ENCODE measurements around the gene HSPB9. TPM values are rescaled to one million over a fixed set of nuclear protein-coding genes. Genes with fewer than 3 reads are reported as not detected.
"Not testable (repeated sequence)": the region's sequence is repeated elsewhere in the genome, so short reads cannot be mapped to it uniquely, and the experiment has no call there.

Gene HSPB9
- total RNA-seq, 1 experiment from 2014 or later = not detected

DNA sequence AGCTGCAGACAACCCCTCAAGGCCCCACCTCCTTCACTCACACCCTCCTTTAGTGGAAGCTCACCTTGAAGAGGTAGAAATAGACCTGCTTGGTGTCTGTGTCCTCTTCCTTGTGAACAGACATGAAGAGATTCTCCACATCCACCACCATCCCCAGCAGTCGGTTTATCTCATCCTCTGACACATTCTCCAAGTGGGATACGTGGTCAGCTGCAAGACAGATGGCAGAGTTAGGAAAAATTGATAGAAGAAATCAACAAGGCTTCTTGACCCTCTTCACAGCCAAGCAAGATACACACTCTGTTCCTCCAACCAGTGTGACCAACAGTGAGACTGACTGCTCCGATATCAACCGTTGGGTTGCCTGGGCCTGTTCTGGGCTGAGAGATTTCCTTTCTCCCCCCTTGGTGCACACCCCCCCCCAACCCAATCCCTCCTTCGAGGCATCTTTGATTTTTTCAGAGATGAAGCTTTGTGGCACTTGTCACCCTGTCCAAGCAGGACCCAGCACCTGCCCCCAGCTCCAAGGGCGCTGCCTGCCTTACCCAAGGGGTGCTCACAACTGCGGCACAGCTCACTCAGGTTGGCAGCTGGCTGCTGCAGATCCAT is 2.3 kb upstream of the HSPB9 start:
- no peak for DNase-seq (ENCODE audit: low spot score)

DNA sequence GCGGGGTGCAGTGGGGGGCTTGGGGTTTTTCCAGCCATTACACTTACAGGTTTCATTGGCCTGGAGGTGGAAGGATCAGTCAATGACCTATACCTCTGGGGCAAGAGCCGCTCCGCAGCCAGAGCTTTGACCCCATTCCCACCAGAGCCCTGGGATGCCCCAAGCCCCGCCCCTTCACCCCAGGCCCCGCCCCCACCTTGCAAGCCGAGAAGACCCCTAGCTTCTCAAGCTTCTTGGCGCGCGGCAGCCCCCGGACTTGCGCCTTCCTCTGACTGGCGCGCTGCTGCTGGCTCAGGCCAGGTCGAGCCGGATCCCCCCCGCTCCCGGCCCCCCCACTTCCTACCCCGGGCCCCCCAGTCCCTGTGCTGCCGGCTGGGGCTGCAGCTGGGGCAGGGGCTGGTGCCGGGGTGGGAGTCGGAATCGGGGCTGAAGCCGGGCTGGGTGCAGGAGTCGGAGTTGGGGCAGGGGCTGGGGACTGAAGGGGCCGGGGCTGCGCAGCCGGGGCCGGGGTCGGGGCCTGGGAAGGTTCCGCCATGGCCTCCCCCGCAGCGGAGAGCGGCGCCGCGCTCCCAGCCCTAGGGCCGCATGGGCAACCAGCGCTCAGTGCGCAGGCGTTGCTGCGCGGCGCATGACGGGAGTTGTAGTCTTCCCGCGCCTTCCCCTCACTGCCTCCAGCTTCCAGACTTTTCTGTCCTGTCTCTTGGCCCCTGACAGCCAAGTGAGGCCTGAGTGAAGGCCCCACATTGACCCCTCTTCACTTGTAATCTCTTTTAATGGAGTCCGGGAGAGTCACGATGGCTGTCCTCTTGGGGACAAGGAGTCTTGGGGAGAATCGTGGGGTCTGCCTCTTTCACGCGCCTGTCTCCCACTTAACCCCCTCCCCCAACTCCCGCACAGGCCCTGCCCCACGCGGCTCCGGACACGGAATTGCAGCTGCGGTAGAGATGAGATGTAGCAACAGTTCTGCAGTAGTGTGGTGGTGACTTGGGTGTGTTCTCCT is 1.5 kb upstream of the HSPB9 start, which contains the start of gene KAT2A:
KAT2A (minus strand) TSS at position 598 of the 1,000 bp plus-strand sequence; CDS start at position 535, 63 bp downstream.
- DNase-seq (ENCODE audit: low spot score) = peak; percentile 89

DNA sequence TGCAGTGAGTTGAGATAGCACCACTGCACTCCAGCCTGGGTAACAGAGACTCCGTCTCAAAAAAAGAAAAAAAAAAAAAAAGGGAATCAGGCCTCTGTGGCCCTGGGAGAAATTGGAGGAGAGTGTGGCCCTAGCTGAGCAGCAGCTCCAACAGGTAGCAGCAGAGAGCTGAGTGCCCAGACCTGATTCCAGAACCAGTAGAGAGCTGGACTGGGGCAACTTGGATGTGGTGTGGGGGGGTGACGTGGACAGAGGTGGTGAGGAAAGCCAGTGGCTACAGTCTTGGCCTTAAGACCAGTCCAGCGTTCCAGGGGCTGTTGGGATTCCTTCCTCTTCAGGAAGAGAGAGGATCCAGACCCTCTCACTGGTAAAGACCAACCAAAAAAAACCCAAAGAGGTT is 1.7 kb downstream of the HSPB9 start:
- DNase-seq (ENCODE audit: low spot score) = no peak

DNA sequence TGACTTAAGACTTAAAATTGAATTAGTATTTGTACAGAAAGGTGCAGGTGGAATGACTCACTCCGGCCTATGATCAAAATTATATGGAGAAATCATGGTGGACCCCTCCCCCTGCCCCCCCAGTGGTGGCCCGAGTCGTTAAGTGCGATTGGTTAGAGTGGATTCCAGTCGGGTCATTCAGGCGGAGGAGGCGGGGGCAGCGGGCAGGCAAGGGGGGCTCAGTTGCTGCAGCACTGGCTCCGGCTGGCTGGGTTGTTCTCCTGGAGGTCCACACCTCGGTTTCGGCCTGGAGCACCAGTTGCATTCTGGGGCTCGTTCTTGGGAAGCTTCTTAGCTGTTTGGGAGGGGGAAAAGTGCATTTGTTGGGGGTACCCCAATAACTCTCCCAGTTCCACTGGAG is 3.0 kb downstream of the HSPB9 start:
- no peak for DNase-seq (ENCODE audit: low spot score)

DNA sequence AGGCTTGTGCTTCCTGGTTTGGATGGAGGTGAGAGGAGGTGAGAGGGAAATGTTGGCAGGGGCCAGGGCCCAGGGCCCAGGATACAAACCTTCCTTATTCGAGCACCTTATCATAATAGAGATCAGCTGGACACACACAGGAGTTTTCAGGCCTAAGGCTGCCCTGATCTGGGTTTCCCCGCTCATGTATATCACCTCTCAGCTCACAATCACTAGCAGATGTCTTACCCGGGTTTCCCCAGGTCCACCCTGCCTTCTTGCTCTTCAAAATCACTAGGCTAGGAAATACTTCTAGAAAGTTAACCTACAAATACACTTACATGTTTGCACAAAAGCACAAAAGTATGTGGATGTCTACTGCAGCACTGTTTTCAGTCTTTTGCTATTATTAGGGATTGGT is 4.2 kb downstream of the HSPB9 start:
- DNase-seq (ENCODE audit: low spot score) = no peak

DNA sequence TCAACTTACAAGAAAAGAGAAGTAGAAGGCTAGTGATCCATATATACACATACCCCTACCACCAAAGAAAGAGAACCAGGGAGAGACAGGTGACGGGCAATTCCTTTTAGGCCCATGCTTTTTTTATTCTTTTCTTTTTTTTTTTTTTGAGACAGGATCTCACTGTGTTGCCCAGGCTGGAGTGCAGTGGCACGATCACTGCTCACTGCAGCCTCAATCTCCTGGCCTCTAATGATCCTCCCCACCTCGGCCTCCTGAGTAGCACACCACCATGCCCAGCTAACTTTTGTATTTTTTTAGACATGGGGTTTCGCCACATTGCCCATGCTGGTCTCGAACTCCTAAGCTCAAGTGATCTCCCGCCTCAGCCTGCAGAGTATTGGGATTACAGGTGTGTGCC is 4.8 kb downstream of the HSPB9 start:
- DNase-seq (ENCODE audit: low spot score) = no peak

DNA sequence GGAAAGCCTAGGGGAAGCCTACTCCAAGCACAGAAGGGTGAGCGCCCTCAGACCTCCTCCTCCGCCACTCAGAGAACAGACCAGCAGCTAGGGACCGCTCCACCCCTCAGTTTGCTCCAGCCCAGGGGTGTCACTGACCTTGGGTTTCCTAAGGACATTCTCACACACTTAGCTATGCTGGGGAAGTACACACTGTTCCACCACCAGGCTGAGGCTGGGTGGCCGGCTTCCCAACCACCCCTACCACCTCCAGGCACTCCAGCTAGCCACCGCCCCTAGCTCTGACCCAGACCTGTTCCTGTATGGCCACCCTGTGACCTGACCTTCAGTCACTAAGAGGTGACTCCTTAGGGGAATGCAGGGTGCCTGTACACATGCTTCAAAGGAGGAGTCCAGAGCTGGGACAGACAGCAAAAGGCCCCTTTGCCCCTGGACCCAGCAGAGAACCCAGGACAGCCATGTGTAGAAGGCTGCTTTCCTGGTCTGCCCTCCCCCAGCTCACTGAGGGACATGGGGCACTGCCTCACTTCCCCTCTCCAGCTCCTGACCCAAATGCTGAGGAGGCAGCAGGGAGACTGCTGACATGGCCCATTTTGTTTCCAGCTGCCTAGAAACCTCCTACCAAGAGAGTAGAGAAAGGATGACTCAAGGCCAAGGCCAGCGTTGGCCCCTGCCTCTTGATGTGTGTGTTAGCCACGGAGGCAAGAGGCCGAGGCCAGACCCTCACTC is 6.7 kb downstream of the HSPB9 start:
- no peak for DNase-seq (ENCODE audit: low spot score)

DNA sequence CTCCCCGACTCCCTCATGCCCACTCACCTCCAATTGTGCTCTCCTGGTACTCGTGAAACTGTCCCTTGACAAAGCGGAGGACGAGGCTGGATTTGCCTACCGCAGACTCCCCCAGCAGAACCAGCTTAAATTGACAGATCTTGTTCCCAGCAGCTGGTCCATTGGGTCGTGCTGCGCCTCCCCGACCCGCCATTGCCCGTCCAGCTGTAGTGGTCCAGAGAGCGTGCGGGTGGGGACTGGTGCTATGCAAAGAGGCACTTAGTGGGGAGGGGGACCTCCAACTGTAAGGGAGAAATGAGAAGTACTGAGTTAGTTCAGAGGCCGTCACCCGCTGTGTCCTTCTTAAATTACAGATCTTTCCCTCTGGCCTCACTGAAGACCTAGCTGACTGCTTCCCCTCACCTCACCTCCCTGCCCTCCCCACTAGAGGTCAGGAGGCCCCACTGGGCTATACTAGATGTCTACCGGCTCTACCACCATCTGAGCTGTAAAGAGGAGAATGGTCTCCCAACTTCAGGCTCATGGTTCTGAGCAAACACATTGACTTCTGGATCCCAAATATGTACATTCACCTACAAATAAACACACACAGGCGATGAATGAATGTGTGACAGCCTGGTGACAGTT is 7.8 kb downstream of the HSPB9 start:
- DNase-seq (ENCODE audit: low spot score) = no peak

DNA sequence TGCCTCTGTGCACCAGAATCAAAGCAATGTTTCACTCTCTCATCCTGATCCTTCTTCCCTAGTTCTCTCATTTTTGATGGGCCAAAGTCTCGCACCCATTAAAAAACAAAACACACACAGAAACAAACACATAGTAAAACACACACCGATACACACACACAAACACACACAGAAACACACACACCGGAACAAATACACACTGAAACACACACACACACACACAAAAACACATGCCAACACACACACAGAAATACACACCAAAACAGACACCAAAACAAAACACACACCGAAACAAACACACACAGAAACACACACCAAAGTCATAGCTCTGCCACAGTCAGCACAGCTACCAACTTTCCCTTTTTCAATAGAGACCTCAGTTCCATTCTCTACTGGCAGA is 8.6 kb downstream of the HSPB9 start:
- DNase-seq (ENCODE audit: low spot score) = no peak

DNA sequence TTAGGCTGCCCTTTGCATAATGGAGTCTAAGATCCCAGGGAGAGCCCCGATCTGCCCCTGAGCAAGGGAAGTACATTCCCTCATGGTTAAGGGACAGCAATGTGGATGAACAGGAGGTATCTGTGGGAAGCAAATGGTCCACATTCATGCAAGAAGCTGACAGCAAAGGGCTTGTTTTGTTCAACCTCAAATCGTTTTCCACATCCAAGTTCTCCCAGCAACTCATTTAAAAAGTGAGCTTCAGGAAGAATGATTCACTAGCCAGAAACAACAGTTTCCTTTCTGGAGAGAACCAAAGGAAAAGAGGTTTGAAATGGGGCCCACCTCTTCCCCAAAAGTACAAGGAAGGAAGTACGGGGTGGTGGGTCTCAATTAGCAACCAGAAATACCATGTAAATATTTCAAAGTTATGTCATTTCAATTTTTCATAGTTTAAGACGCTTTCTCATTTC is 9.4 kb downstream of the HSPB9 start:
- DNase-seq (ENCODE audit: low spot score) = no peak

DNA sequence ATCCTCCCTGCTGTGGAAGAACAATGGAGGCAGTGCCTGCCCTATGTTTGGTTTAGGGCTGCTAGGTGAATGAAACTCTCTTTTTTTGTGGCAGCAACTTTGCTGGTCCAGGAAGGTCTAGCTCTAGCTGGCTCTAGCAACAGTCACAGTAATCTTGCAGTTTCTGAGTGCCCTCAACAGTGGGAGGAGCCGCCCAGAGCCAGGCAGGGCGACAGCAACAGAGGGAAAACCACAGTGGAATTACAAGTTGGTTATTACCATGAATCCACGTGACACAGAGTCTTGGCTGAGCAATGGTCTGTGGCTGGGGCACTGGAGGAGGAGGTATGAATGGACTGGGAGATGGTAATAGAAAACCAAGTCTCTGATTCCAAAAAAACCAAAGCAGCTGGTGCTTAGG is 10.3 kb downstream of the HSPB9 start:
- DNase-seq (ENCODE audit: low spot score) = peak; percentile 63

DNA sequence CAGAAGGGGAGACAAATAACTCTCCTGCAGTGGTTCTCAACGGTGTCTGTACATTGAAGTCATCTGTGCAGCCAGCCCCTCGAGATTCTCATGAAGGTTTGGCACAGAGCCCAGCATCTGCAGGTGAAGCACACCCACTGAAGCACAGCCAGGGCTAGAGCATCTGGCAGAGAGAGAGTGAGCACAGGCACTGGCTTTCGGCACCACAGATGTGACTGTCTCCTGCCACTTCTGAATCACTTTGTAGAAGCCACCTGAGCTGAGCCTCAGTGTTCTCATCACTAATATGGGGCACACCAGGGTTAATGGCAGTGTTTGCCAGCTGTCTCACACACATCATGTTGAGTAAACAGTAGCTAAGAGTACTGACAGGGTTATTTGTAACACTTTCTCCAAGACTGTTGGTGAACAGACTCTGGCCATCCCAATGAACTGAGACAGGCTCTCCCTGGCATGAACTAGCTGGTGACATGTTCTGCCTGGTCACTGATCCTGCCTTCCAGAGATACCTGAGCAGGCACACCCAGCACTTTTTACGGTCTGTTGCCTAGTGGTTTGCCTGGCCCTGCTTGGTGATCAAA is 10.9 kb downstream of the HSPB9 start:
- no peak for DNase-seq (ENCODE audit: low spot score)

DNA sequence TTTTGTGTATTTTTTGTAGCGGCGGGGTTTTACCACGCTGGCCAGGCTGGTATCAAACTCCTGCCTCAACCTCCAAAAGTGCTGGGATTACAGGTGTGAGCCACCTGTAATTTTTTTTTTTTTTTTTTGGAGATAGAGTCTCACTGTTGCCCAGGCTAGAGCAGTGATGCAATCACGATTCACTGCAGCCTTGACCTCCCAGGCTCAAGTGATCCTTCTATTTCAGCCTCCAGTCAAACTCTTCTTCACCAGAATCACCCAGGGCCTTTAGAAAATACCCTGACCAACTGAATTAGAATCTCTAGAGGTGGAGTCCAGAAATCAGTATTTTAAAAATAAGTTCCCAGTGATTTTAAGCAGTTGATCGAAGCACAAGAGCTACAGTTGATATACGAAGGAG is 12.5 kb downstream of the HSPB9 start:
- DNase-seq (ENCODE audit: low spot score) = no peak

DNA sequence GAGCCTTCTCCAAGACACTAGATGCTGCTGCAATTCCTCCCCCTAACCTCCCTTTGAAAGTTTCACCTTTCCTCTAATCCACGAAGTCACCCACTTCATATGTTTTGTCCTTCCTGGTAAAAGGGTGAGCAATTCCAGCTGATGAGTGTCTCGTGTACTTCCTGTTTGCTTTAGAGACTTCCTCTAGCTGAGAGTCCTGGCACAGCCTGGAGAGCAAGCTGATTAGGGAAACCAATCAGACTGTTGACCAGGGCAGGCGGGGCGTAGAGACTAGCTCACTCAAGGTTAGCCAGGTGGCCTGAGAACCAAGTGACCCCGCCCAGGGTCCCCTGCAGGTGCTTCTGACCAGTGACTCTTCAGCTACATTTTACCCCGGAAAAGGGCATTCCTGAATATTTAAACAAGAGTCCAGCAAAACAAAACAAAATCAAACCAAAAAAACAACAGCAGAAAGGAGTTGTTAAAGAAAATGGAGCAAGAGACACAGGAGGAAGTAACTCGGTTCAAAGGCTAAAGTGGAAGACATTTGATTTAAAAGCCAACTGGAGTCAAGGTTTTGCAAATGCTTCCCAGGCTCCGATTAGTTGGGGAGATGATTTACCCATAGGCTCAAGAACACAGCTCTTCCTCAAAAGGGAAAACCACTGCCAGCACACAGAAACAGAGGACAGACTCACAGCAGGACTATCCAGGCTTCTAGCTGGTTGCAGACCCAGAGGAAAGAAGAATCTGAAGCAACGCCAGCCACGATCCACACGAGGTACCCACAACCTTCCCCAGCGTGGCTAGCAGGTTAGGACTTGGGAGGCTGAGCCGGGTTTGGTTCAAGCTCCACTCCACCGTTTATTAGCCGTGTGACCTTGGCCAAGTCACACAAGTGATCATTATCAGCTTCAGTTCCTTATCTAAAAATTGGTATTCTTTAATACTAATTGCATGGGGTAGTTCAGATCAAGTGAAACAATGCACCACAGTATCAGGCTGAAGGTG is 13.4 kb downstream of the HSPB9 start:
- peak; percentile 91 for DNase-seq (ENCODE audit: low spot score)

DNA sequence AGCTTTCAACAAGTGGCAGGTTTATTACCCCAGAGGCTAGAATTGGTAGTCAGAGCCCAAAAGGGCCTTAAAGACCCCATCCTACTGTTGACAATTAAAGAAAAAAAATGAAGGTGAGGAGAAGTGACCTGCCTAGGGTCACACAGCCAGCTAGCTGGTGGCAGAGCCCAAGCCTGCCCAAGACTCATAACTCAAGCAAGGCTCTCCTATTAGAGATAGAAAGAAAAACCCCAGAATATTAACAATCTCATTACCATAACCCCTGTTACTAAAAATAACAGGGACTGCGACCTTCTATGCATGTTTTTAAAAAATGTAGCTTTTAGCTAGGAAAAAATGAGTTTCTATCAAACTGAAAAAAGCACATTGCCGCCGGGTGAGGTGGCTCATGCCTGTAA is 14.0 kb downstream of the HSPB9 start:
- DNase-seq (ENCODE audit: low spot score) = no peak

DNA sequence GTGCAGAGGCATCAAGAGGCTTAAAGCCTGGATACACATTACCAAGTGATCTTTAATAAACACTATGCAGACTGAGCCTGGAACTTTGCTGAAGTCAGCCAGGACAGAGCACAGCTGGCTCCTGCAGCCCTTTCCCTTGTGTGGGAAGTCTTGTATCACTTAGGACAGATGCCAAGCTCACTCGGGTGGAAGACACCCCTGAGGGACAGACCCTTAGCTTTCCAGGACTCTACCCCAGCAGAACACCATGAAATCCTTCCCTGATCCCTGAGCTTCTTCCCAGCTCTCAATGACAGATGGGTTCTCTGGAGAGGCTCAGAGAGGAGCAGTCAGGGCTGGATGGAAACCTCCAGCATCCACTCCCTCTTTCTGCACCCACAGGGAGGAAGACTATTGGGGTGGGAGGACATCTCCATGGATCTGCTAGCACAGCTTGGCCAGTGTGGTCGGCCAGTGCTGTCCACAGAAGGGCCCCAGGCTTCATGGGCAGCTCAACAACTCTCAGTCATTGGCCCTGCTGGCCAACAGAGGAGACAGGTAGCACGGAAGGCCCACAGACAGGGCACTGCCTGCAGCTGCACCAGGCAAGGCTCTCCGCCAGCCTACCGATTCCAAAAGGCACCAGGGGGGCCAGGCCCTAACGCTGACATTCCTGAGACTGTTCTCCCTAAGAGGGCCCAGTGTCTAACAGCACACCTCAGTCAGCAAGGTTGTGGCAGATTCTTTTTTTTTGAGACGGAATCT is 16.3 kb downstream of the HSPB9 start:
- DNase-seq (ENCODE audit: low spot score) = no peak

DNA sequence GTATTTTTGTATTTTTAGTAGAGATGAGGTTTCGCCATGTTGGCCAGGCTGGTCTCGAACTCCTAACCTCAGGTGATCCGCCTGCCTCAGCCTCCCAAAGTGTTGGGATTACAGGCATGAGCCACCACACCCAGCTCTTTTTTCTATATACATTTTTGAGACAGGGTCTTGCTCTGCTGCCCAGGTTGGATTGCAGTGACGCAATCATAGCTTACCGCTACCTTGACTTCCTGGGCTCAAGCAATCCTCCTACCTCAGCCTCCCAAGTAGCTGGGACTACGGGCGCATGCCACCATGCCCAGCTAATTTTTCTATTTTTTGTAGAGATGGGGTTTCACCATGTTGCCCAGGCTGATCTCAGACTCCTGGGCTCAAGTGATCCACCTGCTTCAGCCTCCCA is 18.1 kb downstream of the HSPB9 start:
- not testable (repeated sequence) for DNase-seq (ENCODE audit: low spot score)

DNA sequence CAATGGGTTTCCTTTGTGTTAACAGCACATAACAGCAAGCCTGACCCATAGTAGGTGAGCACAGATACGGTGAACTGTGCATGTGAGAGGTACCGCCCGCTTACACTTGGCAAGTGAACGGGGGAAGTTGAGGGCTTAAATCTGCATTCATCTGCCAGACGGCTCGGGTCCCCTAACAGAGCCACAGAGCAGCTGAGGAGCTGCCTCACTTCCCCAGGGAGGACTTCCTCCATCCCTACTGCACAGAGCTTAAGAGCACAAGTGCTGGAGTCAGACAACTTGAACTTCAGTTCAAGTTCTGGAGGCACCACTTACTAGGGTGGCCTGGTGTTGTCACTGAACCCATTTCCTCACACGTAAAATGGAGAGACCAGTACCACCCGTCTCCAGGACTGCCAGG is 18.8 kb downstream of the HSPB9 start:
- no peak for DNase-seq (ENCODE audit: low spot score)

DNA sequence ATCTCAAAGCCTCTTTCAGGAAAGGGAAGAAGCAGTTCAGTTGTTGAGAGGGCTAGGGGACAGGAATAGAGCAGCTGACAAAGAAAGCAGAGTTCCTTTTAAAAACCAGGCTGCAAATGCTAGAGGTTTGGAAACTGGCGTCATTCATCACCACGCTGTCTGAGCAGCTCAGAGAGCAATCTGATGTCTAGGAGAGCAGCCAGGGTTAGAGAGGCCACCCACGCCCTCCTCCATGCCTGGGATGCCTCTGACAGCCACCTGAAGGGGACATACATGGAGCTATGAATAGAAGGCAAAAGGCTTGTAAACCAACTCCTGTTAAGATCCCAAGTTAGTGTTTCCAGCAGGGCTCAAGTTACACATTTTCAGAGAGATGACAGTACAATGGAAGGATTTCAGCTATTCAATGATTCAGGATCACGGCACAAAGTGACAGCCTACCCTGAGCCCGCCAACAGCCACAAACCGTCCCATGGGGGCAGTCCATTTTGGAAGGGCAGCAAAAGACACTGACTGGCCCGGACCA is 19.8 kb downstream of the HSPB9 start:
- no peak for DNase-seq (ENCODE audit: low spot score)
